ENCODE measurements around the gene EFCAB10. TPM values are rescaled to one million over a fixed set of nuclear protein-coding genes. Genes with fewer than 3 reads are reported as not detected.

The EFCAB10 gene
- total RNA-seq, 1 donor, result not detected

GRCh38 chr7:105612806-105613205 lies 31.5 kb upstream of the EFCAB10 start:
- no peak for DNase-seq (ENCODE audit: low read depth)
- no peak for TF ChIP-seq CTCF (IDR thresholded peaks at IDR 0.05; ENCODE audit: insufficient read depth, low read length)
- no peak overlapping the region for H3K4me3 ChIP-seq (ENCODE audit: low read depth, low read length)

DNA sequence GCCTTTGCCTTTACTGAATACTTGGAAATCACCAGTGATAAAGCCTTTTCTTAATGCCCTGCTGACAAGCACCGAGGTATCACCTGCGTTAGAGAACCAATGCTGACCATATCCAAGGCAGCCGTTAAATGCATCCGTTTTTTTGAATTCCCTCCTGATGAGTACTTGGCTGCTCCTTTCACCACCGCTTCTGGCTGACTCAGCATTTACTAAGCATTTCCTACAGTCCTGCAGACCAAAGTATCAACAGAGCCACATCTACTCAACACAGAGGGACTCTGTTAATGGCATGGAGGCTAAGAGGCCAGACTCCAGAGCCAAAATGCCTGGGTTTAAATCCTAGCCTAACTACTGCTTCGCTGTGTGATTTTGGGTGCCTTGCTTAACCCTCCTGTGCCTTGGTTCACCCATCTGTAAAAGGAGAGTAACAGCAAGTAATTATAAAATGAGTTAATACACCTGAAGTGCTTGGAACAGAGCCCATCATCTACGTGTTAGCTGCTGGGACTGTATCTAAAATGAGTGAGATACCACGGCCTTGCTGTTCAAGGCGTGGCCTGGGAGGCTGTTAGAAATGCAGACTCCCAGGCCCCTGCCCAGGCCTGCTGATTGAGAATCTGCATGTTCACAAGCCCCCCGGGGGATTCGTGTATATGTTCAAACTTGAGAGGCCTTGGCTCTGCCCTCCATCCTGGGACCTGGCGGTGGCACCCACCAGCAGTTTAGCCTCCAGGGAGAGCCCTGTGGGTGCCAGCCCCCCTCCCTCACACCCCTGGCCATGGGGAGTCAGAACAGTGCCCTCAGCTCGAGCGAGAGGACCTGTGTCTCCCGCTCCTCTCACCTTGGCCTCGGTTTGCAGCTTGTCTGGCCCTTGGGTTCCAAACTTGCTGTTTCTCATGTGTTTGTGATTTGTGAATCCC lies 30.8 kb upstream of the EFCAB10 start:
- no peak for TF ChIP-seq CTCF (IDR thresholded peaks at IDR 0.05; ENCODE audit: insufficient read depth, low read length)
- H3K4me3 ChIP-seq (ENCODE audit: low read depth, low read length), result no peak overlapping the region
- peak; percentile 27 for DNase-seq (ENCODE audit: low read depth)

DNA sequence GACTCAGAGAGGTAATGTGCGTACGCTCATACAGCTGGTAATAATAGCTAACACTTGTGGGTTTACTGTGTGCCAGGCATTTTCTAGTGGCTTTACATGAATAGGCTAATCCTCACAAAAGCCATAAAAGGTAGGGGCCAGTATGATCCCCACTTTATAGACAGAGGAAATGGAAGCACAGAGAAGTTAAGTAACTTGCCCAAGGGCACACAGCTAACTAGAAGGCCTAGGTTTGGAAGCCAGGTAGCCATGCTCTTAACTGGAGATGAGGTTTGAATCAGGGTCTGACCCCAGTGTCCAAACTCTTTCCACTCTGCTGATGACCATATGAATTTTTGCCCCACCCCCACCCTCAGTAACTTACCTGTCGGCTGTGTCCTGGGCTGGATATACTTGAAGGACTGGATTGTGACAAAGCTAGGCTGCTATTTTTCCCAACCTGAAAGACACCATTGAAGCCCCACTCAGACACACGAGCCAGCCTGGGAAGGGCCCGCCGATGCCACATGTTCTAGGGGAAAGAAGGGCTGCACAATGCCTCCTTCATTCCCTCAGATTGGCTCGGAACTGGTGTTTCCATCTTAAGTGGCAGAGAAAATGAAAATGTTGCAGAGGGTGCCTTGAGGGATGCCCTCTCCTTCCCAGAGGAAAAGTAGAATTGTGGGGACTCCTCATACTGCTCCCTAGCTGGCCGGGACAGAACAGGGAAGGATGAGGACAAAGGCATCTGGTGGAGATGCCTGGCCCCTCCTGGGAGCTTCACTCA lies 29.1 kb upstream of the EFCAB10 start:
- DNase-seq (ENCODE audit: low read depth), result no peak
- H3K4me3 ChIP-seq (ENCODE audit: low read depth, low read length), result no peak overlapping the region
- TF ChIP-seq CTCF (IDR thresholded peaks at IDR 0.05; ENCODE audit: insufficient read depth, low read length), result no peak

DNA sequence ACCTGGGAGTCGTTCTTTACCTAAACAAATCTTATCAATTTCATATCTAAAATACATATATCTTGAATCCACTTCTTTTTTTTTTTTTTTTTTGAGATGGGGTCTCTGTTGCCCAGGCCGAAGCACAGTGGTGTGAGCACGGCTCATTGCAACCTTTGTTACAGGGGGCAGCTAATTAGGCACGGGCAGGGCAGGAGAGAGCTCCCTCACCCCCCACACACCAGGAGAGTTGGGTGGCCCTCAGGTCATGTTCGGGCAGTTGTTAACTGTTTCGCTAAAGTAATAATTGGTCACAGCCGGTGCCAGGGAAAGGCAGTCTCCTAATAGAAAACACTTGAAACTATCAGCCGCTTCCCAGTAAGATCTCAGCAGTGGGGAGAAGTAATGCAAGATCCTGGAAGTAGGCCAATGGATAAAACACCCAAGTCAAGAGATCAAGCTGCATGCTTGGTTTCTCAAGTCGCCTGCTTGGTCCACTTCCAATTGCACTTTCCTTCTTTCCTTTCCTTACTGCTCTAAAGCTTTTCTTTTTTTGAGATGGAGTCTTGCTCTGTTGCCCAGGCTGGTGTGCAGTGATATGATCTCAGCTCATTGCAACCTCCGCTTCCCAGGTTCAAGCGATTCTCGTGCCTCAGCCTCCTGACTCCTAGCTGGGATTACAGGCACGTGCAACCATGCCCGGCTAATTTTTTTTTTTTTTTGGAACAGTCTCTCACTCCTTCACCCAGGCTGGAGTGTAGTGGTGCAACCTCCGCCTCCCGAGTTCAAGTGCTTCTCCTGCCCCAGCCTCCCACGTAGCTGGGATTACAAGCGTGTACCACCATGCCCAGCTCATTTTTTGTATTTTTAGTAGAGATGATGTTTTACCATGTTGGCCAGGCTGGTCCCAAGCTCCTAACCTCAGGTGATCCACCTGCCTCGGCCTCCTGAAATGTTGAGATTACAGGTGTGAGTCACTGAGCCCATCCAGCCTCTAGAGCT lies 21.3 kb upstream of the EFCAB10 start:
- peak; percentile 64 for DNase-seq (ENCODE audit: low read depth)
- TF ChIP-seq CTCF (IDR thresholded peaks at IDR 0.05; ENCODE audit: insufficient read depth, low read length), result no peak
- H3K4me3 ChIP-seq (ENCODE audit: low read depth, low read length), result no peak overlapping the region

DNA sequence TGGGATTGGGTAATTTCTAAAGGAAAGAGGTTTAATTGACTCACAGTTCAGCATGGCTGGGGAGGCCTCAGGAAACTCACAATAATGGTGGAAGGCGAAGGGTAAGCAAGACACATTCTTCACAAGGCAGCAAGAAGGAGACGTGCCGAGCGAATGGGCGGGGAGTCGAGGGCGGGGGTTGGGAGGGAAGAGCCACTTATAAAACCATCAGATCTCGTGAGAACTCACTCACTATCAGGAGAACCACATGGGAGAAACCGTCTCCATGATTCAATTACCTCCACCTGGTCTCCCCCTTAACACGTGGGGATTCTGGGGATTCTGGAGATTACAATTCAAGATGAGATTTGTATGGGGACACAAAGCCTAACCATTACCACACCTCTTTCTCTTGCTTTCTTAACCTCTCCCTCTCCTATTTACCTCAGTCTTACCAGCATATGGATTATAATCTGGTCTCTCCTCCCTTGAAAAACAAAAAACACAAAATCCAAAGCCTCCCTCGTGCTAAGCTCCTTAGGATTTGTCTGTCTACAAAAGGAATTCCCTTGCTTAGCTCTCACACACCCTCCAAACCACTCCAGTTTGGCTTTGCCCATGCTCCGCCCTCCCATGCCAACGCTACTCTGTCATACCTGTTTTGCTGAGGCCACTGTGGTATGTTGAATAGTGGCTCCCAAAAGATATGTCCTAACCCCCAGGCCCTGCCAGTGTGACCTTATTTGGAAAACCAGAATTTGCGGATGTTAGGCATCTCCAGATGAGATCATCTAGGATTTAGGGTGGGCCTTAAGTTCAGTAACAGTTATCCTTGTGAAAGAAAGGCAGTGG lies 19.6 kb upstream of the EFCAB10 start:
- no peak overlapping the region for H3K4me3 ChIP-seq (ENCODE audit: low read depth, low read length)
- TF ChIP-seq CTCF (IDR thresholded peaks at IDR 0.05; ENCODE audit: insufficient read depth, low read length), result no peak

More for the DNA sequence above, 19.6 kb upstream of the EFCAB10 start:
- DNase-seq (ENCODE audit: low read depth), result no peak

All from fibroblast of the aortic adventitia (primary cell).